ENCODE results near the gene SPATA31E1.

DNA sequence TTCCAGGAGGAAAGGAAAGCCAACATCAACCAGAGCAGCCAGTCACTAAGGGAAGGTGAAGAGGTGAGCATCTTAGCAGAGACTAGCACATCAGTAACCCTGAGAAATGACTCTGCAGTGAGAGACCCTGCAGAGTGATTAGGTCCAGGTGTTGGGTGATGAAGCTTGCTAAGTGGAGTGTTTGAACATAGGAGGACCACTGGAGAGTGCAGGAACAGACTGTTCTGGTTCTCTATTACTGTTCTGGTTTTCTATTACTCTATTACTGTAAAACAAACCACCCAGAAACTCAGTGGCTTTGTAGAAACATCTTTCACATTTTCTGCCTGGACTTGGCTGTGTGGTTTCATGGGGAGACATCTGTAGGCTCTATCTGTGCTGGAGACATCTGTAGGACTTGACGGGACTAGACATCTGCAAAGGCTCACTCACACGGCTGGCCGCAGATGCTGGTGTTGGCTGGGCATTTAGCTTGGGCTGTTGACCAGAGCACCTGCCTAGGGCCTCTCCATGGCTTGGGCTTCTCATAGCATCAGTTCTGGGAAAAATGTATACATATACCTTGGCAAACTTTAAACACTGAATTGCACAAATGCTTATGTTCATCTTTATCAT lies 33.4 kb upstream of the SPATA31E1 start:
- TF ChIP-seq POLR2AphosphoS5 (IDR thresholded peaks at IDR 0.05; ENCODE audit: low read depth, low read length) (no peak), POLR2A (IDR thresholded peaks at IDR 0.05; ENCODE audit: low read depth, low read length) (no peak)

All from GM12892 (cell line).